Heart right ventricle (tissue), 16 donors: ENCODE data around the gene ARSA. TPM values are rescaled to one million over a fixed set of nuclear protein-coding genes. Genes with fewer than 3 reads are reported as not detected.

ENCODE experiments used
- ATAC-seq, 8 donors: fragments of 200-7000 bp; cut with Tn5 transposase; one replicate each; pipeline ENCODE4 v1.9.1; 2020; ENCODE audit warnings: mild to moderate bottlenecking in 8 of 8, moderate library complexity in 8 of 8, moderate number of reproducible peaks in 1 of 8
- DNase-seq, 2 donors: peaks; one replicate each; pipeline ENCODE4 v3.0.0-alpha.2; 2020
- H3K27ac ChIP-seq, 10 donors: fragments of 200-600 bp; sonication (generic) in 2 of 10; one replicate each; pipeline versions ENCODE4 v1.5.0 to v1.8.0; 2020 to 2022; ENCODE audit warnings: mild to moderate bottlenecking in 3 of 10
- H3K27me3 ChIP-seq, 7 donors: fragments of 200-600 bp; one replicate each; pipeline ENCODE4 v1.8.0; 2021 to 2022; ENCODE audit warnings: mild to moderate bottlenecking in 2 of 7
- H3K36me3 ChIP-seq, 9 donors: fragments of 200-600 bp; sonication (generic) in 1 of 9; one replicate each; pipeline versions ENCODE4 v1.5.0 to v1.8.0; 2020 to 2022; ENCODE audit warnings: mild to moderate bottlenecking in 2 of 9
- H3K4me1 ChIP-seq, 9 donors: fragments of 200-600 bp; sonication (generic) in 1 of 9; one replicate each; pipeline versions ENCODE4 v1.5.0 to v1.8.0; 2020 to 2022; ENCODE audit warnings: mild to moderate bottlenecking in 4 of 9
- H3K4me3 ChIP-seq, 10 donors: fragments of 200-600 bp; sonication (generic) in 2 of 10; one replicate each; pipeline versions ENCODE4 v1.5.0 to v1.8.0; 2020 to 2022; ENCODE audit warnings: mild to moderate bottlenecking in 7 of 10, moderate library complexity in 2 of 10
- H3K9me3 ChIP-seq, 11 donors: fragments of 200-600 bp in 10 of 11; sonication (generic) in 2 of 11; one replicate each; pipeline versions ENCODE4 v1.5.0 to v1.8.0; 2013 to 2022; ENCODE audit warnings: mild to moderate bottlenecking in 2 of 11, control low read depth in 1 of 11, moderate library complexity in 1 of 11
- WGBS, 2 donors: extraction: QIAGEN DNeasy Blood & Tissue Kit; methylation state at CpG; one replicate each; pipeline ENCODE4 v1.1.7; 2013; ENCODE audit warnings: inconsistent platforms in 1 of 2; 5-methylcytosine and 5-hydroxymethylcytosine counted together
- intact Hi-C, 10 donors: fragments of 100-400 bp; cut with DNase I; formaldehyde crosslinking; loops; one replicate each; pipeline versions ENCODE4 v1.11.1 to v1.14.2; 2022
- polyA plus RNA-seq, 2 donors: library from polyadenylated mRNA; stranded (reverse); fragments of 200-250 nt; gene quantifications; one replicate each; pipeline ENCODE4 v1.2.3, GENCODE V29; 2013
- total RNA-seq, 10 donors: library from RNA; stranded (reverse); fragmentation: NEBNext Ultra II Directional in 3 of 10; extraction: Animal tissue kit (Norgen Biotek cat#: 25700) in 3 of 10; gene quantifications; one replicate each; pipeline versions ENCODE4 v1.2.1 to v1.2.4, GENCODE V29; 2021 to 2023
- TF ChIP-seq, protein P1 (sequence below), 9 donors: fragments of 200-600 bp; sonication (generic) in 2 of 9; IDR thresholded peaks; one replicate each; pipeline versions ENCODE4 v1.5.0 to v1.8.0; 2021 to 2022; ENCODE audit warnings: antibody characterized with exemption in 9 of 9, mild to moderate bottlenecking in 5 of 9, moderate library complexity in 1 of 9
- donor health status: Arrhythmogenic right ventricular cardiomyopathy.
- donor health status: ischemic (EF 13 %, LVEDD 7.1; RV severe dilation, severe dysfunction).
- donor health status: healthy with polysubstance abuse.
- donor health status: DM: no; HTN: yes; CAD: no.
- donor health status: DM: no; HTN: no; CAD: no.
- donor health status: ischemic (EF 25% LVEDD 6.9; RV normal size, moderate dysfunction).
- donor health status: ischemic (EF 25% LVEDD 5.7; RV mildly dilated, moderate dysfunction).
- donor health status: healthy.
- donor health status: DM: yes; HTN: yes; CAD: no.
- donor health status: Ischemic cardiomyopathy.
- donor health status: ischemic (EF 35%, LVEDD 5.7; RV mildly dilated, moderate dysfunction).
- donor health status: nonischemic (EF 11% LVEDD 7.7; RV severe dilation, severe dysfunction).
- donor health status: DM: yes; HTN: yes; CAD: no.
- donor health status: PGD.
- donor health status: ischemic (EF 29% LVEDD 5.4; RV normal size, mild dysfunction).
- donor health status: nonischemic (EF 23%, LVEDD 6.1; RV moderate dilation, normal function).

ARSA gene
- total and polyA plus RNA-seq, 12 donors = 17.5 to 62.3 (median 26.0) TPM

DNA sequence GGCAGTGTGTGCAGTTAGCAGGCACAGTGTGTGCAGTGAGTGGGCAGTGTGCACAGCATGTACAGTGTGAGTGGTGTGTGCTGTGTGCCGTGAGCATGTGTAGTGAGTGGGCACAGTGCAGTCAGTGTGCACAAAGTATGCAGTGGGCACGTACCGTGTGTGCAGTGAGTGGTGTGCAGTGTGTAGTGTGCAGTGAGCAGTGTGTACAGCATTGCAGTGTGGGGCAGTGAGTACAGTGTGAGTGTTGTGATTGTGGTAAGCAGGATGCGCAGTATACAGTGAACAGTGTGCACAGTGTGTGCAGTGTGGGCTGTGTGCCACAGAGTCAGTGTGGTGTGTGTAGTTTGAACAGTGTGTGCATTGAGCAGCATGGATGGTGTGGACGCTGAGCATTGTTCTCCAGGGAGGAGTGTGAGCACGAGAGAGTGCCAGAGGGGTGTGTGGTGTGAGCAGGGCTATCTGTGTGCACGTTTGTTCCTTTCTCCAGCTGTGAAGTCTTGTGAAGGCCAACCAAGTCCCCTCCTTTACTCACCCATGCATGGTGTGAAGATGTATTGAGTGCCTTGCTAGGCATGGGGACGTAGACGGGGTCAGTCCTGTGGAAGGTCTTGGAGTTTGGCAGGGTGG is 47.7 kb upstream of the ARSA start:
- TF ChIP-seq, protein P1, sequence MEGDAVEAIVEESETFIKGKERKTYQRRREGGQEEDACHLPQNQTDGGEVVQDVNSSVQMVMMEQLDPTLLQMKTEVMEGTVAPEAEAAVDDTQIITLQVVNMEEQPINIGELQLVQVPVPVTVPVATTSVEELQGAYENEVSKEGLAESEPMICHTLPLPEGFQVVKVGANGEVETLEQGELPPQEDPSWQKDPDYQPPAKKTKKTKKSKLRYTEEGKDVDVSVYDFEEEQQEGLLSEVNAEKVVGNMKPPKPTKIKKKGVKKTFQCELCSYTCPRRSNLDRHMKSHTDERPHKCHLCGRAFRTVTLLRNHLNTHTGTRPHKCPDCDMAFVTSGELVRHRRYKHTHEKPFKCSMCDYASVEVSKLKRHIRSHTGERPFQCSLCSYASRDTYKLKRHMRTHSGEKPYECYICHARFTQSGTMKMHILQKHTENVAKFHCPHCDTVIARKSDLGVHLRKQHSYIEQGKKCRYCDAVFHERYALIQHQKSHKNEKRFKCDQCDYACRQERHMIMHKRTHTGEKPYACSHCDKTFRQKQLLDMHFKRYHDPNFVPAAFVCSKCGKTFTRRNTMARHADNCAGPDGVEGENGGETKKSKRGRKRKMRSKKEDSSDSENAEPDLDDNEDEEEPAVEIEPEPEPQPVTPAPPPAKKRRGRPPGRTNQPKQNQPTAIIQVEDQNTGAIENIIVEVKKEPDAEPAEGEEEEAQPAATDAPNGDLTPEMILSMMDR (IDR thresholded peaks at IDR 0.05) = no peak
- DNase-seq = no peak
- Histone ChIP-seq H3K4me1 (peaks cover 0 to 61% (median 27%) of the 10 kb centered on the region in 9 donors), H3K4me3 (peak overlapping the region; percentile 37 to 67 (median 57)), H3K27me3 (peaks cover 6 to 51% (median 32%) of the 10 kb centered on the region in 7 donors), H3K27ac (peak overlapping the region in 9 of 10 donors; percentile 22 to 83 (median 47)), H3K9me3 (no peaks in the 10 kb centered on the region), H3K36me3 (peaks cover 0 to 38% (median 0%) of the 10 kb centered on the region in 9 donors)
- ATAC-seq = no peak
- WGBS, 2 donors = 54 to 61% methylated on average over 9 of the region's 9 CpGs
- intact Hi-C loops = loop anchor here in 2 of 10 donors (5.0 kb wide), 1 partner anchor 48 kb away; the partner anchor contains the start of gene ARSA (in 2 of the 2)

DNA sequence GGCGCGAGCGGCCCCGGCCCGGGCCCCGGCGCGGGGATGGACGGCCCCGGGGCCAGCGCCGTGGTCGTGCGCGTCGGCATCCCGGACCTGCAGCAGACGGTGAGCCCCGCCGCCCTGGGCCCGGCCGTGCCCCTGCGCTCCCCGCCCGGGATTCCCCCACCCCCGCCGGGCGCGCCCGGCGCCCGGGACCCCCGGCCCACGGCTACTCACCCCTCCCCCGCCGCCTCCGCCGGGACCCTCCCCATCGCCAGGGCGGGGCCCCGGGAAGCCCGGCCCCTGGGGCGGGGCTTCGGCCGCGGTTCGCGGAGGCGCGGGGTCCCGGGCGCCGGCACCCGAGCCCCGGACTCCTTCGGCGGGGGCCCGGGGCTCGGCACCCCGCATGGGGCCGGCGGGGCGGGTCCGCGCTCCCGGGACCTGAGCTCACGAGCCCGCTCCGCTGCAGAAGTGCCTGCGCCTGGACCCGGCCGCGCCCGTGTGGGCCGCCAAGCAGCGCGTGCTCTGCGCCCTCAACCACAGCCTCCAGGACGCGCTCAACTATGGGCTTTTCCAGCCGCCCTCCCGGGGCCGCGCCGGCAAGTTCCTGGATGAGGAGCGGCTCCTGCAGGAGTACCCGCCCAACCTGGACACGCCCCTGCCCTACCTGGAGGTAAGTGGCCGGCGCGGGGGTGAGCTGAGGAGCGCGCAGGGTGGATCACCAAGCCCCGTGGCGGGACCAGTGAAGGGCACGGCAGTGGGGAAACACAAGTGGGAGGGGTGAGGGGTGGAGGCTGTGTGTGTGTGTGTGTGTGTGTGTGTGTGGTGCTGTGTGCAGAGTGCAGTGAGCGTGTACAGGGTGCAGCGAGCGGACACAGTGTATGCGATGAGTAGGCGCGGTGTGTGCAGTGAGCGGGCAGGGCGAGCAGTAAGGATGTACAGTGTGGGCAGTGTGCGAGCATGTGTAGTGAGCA is 46.9 kb upstream of the ARSA start:
- DNase-seq (no peak), ATAC-seq (no peak)
- Histone ChIP-seq H3K4me1 (peaks cover 0 to 69% (median 29%) of the 10 kb centered on the region in 9 donors), H3K9me3 (no peaks in the 10 kb centered on the region), H3K4me3 (peak overlapping the region; percentile 37 to 67 (median 57)), H3K27ac (peak overlapping the region; percentile 40 to 83 (median 68)), H3K27me3 (peaks cover 6 to 57% (median 32%) of the 10 kb centered on the region in 7 donors), H3K36me3 (peaks cover 0 to 38% (median 0%) of the 10 kb centered on the region in 9 donors)
- TF ChIP-seq, protein P1 (IDR thresholded peaks at IDR 0.05) = no peak
- intact Hi-C loops = loop anchor here in 4 of 10 donors (5.0 kb wide), 1 partner anchor 48 kb away; the partner anchor contains the start of gene ARSA (in 4 of the 4)
- WGBS, 2 donors = 5 to 7% methylated on average over 69 to 105 of the region's 105 CpGs

DNA sequence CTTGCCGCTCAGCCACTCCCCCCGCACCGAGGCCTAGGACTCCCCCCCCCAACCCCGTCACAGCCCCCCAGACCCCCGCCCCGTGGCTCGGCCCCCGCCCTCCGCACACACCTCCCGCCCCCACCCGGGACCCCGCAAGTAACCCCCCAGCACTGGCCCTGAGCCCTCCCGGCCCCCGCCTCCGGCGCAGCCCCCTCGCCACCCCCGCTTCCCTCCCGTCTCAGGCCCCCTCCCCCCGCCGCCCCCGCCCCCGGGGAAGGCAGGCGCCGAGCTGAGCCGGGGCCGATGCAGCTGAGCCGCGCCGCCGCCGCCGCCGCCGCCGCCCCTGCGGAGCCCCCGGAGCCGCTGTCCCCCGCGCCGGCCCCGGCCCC is 46.2 kb upstream of the ARSA start:
- Histone ChIP-seq H3K4me1 (peaks cover 0 to 66% (median 29%) of the 10 kb centered on the region in 9 donors), H3K27me3 (peaks cover 6 to 64% (median 33%) of the 10 kb centered on the region in 7 donors), H3K36me3 (peaks cover 0 to 35% (median 0%) of the 10 kb centered on the region in 9 donors), H3K27ac (peak overlapping the region; percentile 81 to 96 (median 91)), H3K9me3 (no peaks in the 10 kb centered on the region), H3K4me3 (peak overlapping the region; percentile 53 to 81 (median 63))
- DNase-seq (no peak), ATAC-seq (no peak)
- intact Hi-C loops = loop anchor here in 2 of 10 donors (5.0 kb wide), 1 partner anchor 47 kb away; the partner anchor contains the start of gene ARSA (in 2 of the 2)
- TF ChIP-seq, protein P1 (IDR thresholded peaks at IDR 0.05) = no peak
- 1 to 4% methylated on average over 9 to 43 of the region's 43 CpGs for WGBS, 2 donors
